Renal cortical epithelial cell (primary cell): ENCODE measurements around the gene MANBA. TPM values are rescaled to one million over a fixed set of nuclear protein-coding genes. Genes with fewer than 3 reads are reported as not detected.
"Not testable (repeated sequence)": the region's sequence is repeated elsewhere in the genome, so short reads cannot be mapped to it uniquely, and the experiment has no call there.

ENCODE experiments used
- DNase-seq: peaks from one replicate; pipeline ENCODE4 v3.0.0-alpha.2; 2011; ENCODE audit warnings: low read depth
- total RNA-seq: library from RNA; depleted of rRNA; stranded (reverse); fragments of >200 nt; gene quantifications from 2 replicates; pipeline ENCODE4 v1.2.3, GENCODE V29; 2014

MANBA gene
- total RNA-seq, 1 donor from 2014 or later: 36.5 TPM

DNA sequence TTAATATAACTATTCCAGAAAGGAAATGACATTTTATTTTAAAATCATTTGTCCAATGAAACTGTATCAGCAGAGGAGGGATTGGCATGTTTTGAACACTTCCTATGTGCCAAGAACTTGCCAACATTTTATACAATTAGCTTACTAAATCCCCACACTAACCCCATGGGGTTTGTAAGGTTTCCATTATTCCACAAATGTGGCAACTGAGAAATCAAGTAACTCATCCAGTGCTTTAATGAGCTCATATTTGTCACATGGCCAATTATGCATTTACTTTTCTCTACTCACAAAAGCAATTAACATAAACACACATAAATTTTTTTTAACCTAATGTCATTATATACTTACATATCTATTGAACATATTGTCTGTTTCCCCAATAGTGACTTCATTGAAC, 37.3 kb downstream of the MANBA start:
- DNase-seq: no peak

GRCh38 chr4:102722740-102723139, 38.0 kb downstream of the MANBA start:
- no peak for DNase-seq

- DNase-seq: not testable (repeated sequence)
Measured at GRCh38 chr4:102718833-102719575, 41.8 kb downstream of the MANBA start.

- peak; percentile 88 for DNase-seq
Measured at GRCh38 chr4:102717448-102718092, 43.2 kb downstream of the MANBA start.

DNA sequence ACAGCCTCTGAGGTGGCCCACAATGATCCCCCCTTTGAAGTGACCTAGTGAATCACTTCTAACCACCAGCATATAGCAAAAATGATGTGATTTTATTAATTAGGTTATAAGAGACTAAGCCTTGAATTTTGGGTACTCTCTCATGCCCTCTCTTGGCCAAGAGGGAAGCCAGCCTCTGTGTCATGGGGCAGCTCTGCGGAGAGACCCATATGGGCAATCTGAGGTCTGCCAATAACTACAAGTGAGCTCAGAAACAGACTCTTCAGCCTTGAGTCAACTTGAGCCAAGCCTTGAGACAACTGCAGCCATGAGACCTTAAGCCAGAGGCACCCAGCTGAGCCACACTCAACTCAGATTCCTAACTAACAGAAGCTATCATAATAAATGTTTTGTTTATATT, 45.7 kb downstream of the MANBA start:
- DNase-seq: no peak

DNA sequence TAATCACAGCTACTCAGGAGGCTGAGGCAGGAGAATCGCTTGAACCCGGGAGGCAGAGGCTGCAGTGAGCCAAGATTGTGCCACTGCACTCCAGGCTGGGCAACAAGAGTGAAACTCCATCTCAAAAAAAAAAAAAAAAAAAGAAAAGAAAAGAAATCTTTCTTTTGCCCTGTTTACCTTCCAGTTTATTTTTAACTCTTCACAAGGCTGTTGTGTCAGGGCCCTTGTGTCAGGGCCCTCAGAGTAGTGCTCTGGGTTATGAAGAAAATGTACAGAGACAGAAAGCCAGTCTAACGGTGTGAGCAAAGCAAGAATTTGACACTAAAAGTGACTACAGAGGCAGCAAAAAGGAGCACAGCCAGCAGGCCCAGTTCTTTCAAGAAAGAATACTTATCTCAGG, 47.0 kb downstream of the MANBA start:
- not testable (repeated sequence) for DNase-seq

GRCh38 chr4:102713096-102713495, 47.7 kb downstream of the MANBA start:
- DNase-seq: peak; percentile 23

GRCh38 chr4:102710986-102711385, 49.8 kb downstream of the MANBA start:
- DNase-seq: no peak

- DNase-seq: not testable (repeated sequence)
Measured at GRCh38 chr4:102709060-102709459, 51.7 kb downstream of the MANBA start.

DNA sequence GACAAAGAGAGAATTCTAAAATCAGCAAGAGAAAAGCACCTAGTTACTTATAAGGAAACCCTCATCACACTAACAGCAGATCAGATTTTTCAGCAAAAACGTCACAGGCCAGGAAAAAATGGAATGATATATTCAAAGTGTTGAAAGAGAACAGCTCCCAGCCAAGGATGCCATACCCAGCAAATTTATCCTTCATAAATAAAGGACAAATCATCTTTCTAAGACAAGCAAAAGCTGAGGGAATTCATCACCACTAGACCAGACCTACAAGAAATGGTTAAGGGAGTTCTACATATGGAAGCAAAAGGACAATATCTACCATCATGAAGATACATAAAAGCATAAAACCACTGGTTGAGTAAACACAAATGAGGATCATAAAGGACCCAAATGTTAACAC, 53.6 kb downstream of the MANBA start:
- no peak for DNase-seq

- no peak for DNase-seq
Measured at GRCh38 chr4:102705391-102705935, 55.3 kb downstream of the MANBA start.

GRCh38 chr4:102696758-102697157, 64.0 kb downstream of the MANBA start:
- DNase-seq: no peak

DNA sequence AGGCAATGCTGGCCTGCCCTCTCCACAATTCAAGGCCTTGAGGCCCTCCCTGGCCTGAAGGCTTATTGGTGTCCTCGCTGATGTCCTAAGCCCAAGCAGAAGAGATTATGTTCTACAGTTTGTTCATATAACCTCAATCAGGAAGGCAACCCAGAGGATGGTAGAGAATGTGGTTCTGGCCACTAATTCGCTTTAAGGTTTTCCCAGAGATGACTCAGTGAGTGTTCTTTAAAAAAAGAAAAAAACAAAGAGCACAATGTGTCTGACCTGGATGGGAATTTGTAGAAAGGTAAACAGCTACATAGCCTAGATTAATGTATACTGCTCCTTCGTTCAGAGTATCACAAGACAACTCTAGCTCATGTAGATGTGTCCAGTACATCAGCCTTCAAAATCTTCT, 66.0 kb downstream of the MANBA start:
- peak; percentile 8 for DNase-seq

DNA sequence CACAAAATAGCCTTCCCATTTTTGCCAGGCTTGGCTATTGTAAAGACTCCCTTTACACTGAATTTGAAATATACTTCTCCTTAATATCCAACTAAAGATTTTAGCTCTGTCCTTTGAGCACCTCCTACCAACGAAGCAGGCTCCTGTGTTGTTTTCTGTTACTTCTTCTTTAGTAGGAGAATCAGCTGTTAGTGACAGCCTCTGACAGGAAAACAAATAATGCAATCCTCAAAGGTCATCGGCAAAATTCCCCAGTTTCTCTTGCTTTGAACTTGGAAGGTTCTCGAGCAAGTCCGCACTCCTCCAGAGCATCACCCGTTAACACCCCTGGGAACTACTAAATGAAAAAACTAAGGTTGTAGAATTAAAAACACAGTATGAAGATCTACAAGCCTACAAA, 66.9 kb downstream of the MANBA start:
- no peak for DNase-seq

- peak; percentile 19 for DNase-seq
Measured at GRCh38 chr4:102693262-102693850, 67.4 kb downstream of the MANBA start.

DNA sequence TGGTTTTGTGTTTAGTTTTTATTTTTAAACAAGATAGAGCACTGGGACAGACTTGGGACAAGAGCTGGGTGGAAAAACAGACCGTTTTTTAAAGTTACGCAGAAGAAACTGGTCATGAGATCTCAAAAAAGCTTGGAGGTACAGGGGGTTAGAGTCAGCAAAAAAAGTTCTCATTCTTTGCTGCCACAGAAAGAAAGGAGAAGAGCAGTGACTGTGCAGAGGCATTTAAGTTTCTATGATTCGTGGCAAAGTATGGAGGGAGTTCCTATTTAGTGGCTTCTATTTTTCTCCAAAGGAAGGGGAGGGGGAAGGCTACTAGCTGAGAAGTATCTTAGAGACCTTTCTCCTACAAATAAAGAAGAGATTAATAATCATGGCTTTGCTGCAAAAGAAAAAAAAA, 68.3 kb downstream of the MANBA start:
- DNase-seq: no peak

GRCh38 chr4:102687982-102688433, 72.8 kb downstream of the MANBA start:
- DNase-seq: no peak

- DNase-seq: peak; percentile 87
Measured at GRCh38 chr4:102687373-102687981, 73.3 kb downstream of the MANBA start.

DNA sequence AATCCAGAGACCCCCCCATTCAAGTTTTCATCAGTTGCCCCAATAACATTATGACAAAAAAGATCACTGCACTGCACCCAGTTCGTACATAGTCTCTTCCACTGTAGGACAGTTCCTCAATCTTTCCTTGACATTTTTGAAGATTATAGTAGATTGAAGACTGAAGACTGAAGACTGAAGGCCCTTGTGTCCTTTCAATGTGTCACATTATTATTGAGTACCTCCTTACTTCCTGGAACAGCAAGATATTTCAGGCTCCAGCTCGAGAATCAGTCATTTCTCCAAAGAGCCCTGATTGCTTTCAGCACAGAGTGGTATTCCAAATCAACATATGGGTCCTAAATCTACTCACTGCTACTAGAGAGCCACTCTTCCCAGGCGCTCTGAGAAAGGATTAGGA, 75.0 kb downstream of the MANBA start:
- no peak for DNase-seq

DNA sequence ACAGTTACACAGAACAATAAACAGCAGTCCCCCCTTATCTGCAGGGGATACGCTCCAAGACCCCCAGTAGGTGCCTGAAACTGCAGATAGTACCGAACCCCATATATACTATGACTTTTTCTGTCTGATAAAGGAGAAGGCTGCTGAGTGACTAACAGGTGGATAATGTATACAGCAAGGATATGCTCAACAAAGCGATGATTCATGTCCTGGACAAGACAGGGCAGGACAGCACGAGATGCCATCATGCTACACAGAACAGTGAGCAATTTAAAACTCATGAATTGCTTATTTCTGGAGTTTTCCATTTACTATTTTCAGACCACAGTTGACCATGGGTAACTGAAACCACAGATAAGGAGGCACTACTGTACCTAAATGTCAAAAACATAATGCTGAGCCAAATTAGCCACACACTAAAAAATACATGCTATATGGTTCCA, 76.1 kb downstream of the MANBA start:
- DNase-seq: peak; percentile 41

DNA sequence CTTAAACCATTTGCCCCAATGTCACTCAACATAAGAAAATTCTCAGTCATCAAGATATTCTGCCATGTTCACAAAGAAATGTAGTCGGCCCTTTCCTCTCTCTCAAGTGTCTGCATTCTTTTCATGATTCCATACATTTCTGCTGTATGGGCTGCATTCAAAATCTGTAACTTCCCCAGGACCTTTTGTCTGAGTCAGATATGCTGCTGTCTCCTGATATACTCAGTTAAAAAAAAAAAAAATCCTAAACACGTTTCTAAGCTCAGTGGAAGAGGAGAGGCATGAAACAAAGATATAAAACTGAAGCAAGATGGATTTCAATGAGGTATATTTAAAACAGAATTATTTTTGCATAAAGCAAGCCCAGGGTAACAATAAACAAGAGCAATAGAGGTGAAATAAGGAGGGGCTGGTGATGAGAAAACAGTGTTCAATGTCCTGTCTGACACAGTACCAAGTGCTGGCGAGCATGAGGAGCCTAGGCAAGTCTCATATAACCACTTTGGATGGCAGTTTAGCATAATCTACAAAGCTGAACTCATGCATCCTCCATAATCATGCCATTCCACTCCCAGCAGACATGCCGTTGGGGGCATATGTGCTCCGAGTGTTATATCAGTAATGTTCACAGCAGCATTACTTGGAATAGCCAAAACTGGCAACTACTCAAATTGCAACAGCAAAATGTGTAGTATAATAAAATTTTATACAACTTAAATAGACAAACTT, 76.7 kb downstream of the MANBA start:
- no peak for DNase-seq
